Left ventricle myocardium inferior (tissue), 1 donor: ENCODE results near the gene NRL. TPM values are rescaled to one million over a fixed set of nuclear protein-coding genes. Genes with fewer than 3 reads are reported as not detected.

Experiments used
- DNase-seq: peaks from one replicate; pipeline ENCODE4 v3.0.0-alpha.2; 2020
- H3K27ac ChIP-seq: fragments of 200-600 bp; replicated peaks from 2 replicates; pipeline ENCODE4 v1.8.0; 2021
- H3K27me3 ChIP-seq: fragments of 200-600 bp; 2 replicates; pipeline ENCODE4 v1.8.0; 2021; ENCODE audit warnings: low read depth
- H3K36me3 ChIP-seq: fragments of 200-600 bp; 2 replicates; pipeline ENCODE4 v1.8.0; 2021
- H3K4me1 ChIP-seq: fragments of 200-600 bp; 2 replicates; pipeline ENCODE4 v1.8.0; 2021
- H3K4me3 ChIP-seq: fragments of 200-600 bp; 2 replicates; pipeline ENCODE4 v1.8.0; 2021; ENCODE audit warnings: mild to moderate bottlenecking, moderate library complexity
- H3K9me3 ChIP-seq: fragments of 200-600 bp; replicated peaks from 2 replicates; pipeline ENCODE4 v1.8.0; 2021
- CTCF ChIP-seq: fragments of 200-600 bp; IDR thresholded peaks from 2 replicates; pipeline ENCODE4 v1.8.0; 2021; ENCODE audit warnings: antibody characterized with exemption, mild to moderate bottlenecking, borderline replicate concordance
- intact Hi-C: fragments of 100-400 bp; cut with micrococcal nuclease; formaldehyde crosslinking; loops from one replicate; pipeline ENCODE4 v1.11.0; 2022
- total RNA-seq: library from RNA; stranded (reverse); fragmentation: NEBNext Ultra II Directional; extraction: Animal tissue kit (Norgen Biotek cat#: 25700); gene quantifications from one replicate; pipeline ENCODE4 v1.2.1, GENCODE V29; 2021
- donor health status: DM: no; HTN: yes; CAD: no; lungs with severe emphysema.

NRL gene
- total RNA-seq, 1 donor from 2014 or later: 1.5 TPM

GRCh38 chr14:24064091-24064795, 50.5 kb downstream of the NRL start:
- peaks cover 7% of the 10 kb centered on the region for H3K27me3 ChIP-seq
- no peaks in the 10 kb centered on the region for H3K9me3 ChIP-seq
- no peaks in the 10 kb centered on the region for H3K4me1 ChIP-seq
- H3K4me3 ChIP-seq: no peak overlapping the region
- no peak for TF ChIP-seq CTCF
- DNase-seq: no peak
- H3K36me3 ChIP-seq: no peaks in the 10 kb centered on the region
- no peak overlapping the region for H3K27ac ChIP-seq
- intact Hi-C loops: loop anchor here (5.0 kb wide), 1 partner anchor 43 kb away; no protein-coding TSS in a partner anchor

GRCh38 chr14:24063263-24063836, 51.4 kb downstream of the NRL start:
- no peaks in the 10 kb centered on the region for H3K36me3 ChIP-seq
- no peak overlapping the region for H3K4me3 ChIP-seq
- intact Hi-C loops: loop anchor here (5.0 kb wide), 1 partner anchor 44 kb away; no protein-coding TSS in a partner anchor
- H3K9me3 ChIP-seq: no peaks in the 10 kb centered on the region
- no peaks in the 10 kb centered on the region for H3K27me3 ChIP-seq
- no peaks in the 10 kb centered on the region for H3K4me1 ChIP-seq
- DNase-seq: no peak
- H3K27ac ChIP-seq: no peak overlapping the region
- TF ChIP-seq CTCF: no peak

DNA sequence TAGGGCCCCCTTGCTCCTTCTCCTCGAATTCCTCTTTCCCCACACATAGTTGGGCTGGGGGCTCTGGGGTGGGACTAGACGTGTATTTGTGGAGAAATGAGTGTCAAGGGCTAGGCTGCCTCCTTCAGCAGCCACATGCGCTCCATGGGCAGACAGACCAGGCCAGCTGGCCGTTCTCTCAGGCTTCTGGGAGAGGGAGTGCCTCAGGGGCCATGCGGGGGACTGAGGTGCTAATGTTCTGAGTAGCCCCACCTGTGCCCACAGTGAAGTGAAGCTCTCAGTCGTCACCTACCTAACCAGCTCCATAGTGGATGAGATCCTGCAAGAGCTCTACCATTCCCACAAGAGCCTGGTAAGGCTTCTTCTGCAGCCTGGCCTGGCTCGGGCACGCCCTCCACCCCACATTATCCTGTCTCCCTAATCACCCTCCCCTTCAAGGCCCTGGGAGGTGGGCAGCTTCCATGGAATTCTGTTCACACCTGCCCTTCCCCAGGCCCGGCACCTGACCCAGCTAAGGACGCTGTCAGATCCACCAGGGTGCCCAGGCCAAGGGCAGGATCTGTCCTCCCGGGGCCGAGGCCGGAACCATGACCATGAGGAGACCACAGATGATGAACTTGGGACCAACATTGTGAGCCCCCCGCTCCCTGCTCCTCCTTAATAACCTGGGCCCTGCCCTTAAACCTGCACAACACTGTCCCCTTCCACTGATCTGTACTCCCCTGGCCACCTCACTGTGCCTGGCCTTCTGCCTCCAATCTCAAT, 52.4 kb downstream of the NRL start:
- Histone ChIP-seq H3K9me3 (no peaks in the 10 kb centered on the region), H3K36me3 (no peaks in the 10 kb centered on the region), H3K4me3 (no peak overlapping the region), H3K27me3 (no peaks in the 10 kb centered on the region), H3K27ac (no peak overlapping the region), H3K4me1 (no peaks in the 10 kb centered on the region)
- no peak for TF ChIP-seq CTCF
- intact Hi-C loops: loop anchor here (5.0 kb wide), 1 partner anchor 45 kb away; no protein-coding TSS in a partner anchor
- no peak for DNase-seq

DNA sequence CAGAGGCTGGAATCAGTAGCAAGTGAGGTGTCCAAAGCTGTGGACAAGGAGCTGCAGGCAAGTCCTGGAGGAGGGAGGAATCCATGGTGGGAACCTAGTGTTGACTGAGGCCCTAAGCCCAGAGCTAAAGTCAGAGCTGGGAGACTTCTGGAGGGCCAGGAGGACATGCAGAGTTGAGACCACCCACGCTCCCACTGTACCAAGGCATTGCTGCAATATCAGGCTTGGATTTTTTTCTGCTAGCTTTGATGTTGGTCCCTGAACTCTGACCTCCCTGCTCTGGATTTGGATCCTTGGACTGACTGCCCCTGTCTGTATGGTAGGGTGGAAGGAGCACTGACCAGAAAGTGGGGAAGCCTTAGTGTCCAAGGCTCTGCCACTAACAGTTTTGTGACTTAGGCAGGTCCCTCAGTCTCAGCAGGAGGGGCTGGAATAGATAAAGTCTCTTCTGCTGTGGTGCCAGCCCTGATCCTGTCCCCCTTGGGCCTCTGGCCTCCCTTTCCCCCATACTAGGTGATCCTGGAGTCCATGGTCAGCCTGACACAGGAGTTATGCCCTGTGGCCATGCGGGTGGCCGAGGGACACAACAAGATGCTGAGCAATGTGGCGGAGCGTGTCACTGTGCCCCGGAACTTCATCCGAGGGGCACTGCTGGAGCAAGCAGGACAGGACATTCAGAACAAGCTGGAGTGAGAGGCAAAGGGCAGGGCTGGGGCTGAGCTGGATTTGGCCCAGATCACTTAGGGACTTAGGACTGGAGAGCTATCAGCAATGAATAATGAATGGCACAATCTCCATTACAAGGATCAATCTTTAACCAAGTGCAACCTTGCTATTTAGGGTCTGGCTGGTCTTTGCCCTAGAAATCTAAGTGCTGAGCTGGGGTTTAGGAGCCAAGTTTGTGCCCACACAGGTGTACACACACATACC, 53.5 kb downstream of the NRL start:
- Histone ChIP-seq H3K4me1 (no peaks in the 10 kb centered on the region), H3K4me3 (no peak overlapping the region), H3K27me3 (peaks cover 5% of the 10 kb centered on the region), H3K9me3 (no peaks in the 10 kb centered on the region), H3K36me3 (no peaks in the 10 kb centered on the region), H3K27ac (no peak overlapping the region)
- intact Hi-C loops: loop anchor here (5.0 kb wide), 1 partner anchor 46 kb away; no protein-coding TSS in a partner anchor
- TF ChIP-seq CTCF: no peak
- DNase-seq: no peak

DNA sequence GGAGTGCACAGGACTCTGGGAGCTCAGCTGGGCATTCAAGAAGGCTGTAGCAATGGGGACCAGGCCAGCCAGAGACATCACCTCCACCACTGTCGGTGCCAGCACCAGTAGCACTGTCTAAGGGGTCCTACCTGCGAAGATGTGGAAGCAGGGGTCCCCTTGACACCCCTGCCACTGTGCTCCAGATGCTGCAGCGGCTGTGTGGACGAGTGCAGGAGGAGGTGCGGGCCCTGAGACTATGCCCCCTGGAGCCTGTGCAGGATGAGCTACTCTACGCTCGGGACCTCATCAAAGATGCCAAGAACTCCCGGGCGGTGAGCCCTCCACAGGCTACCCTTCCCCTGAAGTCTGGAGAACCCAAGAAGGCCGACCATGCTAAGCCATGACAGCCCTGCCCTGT, 54.3 kb downstream of the NRL start:
- intact Hi-C loops: loop anchor here (5.0 kb wide), 1 partner anchor 47 kb away; no protein-coding TSS in a partner anchor
- no peak for TF ChIP-seq CTCF

More for the DNA sequence above, 54.3 kb downstream of the NRL start:
- no peaks in the 10 kb centered on the region for H3K4me1 ChIP-seq
- H3K4me3 ChIP-seq: no peak overlapping the region
- no peak for DNase-seq
- H3K27ac ChIP-seq: no peak overlapping the region
- no peaks in the 10 kb centered on the region for H3K36me3 ChIP-seq
- no peaks in the 10 kb centered on the region for H3K9me3 ChIP-seq
- H3K27me3 ChIP-seq: peaks cover 5% of the 10 kb centered on the region
